A549 (cell line): Measurements from ENCODE around the gene EBLN2. TPM values are rescaled to one million over a fixed set of nuclear protein-coding genes. Genes with fewer than 3 reads are reported as not detected.

Source experiments
- ATAC-seq, 2 experiments: fragments of 200-7000 bp in 1 of 2; fragments of >200 bp in 1 of 2; cut with Nextera tagmentation in 1 of 2; cut with Tn5 transposase in 1 of 2; 3 replicates each; pipeline versions ENCODE4 v1.8.0 to v1.9.1; 2018 to 2020; ENCODE audit warnings: mild to moderate bottlenecking in 1 of 2, moderate library complexity in 1 of 2
- CTCF ChIA-PET: fragments of 300-600 bp; sonication (Branson Sonifier 250); formaldehyde crosslinking; extraction: SDS; loops from one replicate; lab custom pipeline; 2021; ENCODE audit warnings: antibody characterized with exemption, inconsistent platforms; lab: Yijun Ruan, JAX
- POLR2A ChIA-PET: fragments of 350-600 bp; formaldehyde crosslinking; extraction: SDS; loops from one replicate; lab custom pipeline; 2021; ENCODE audit warnings: antibody characterized with exemption, inconsistent platforms; lab: Yijun Ruan, JAX
- DNase-seq, 2 experiments: peaks; one replicate each; pipeline versions ENCODE4 v3.0.0 to v3.0.0-alpha.2; 2011 to 2016; ENCODE audit warnings: low read depth in 1 of 2, low spot score in 1 of 2
- FAIRE-seq: peaks from 2 replicates; lab custom pipeline; 2011; peaks lifted over from hg19 to GRCh38; lab: Jason Lieb, UNC
- H3K27ac ChIP-seq, 2 experiments: fragments of >200 bp; sonication (Bioruptor Twin); formaldehyde crosslinking; 3 replicates each; pipeline ENCODE4 v1.5.1; 2016 to 2017
- H3K4me1 ChIP-seq: fragments of >200 bp; sonication (Bioruptor Twin); formaldehyde crosslinking; 3 replicates; pipeline ENCODE4 v1.6.1; 2016
- H3K4me2 ChIP-seq: fragments of >200 bp; sonication (Bioruptor Twin); formaldehyde crosslinking; 3 replicates; pipeline ENCODE4 v1.6.1; 2016
- H3K4me3 ChIP-seq: fragments of >200 bp; sonication (Bioruptor Twin); formaldehyde crosslinking; 3 replicates; pipeline ENCODE4 v1.5.1; 2016
- H3K9me3 ChIP-seq: fragments of >200 bp; sonication (Bioruptor Twin); formaldehyde crosslinking; 3 replicates; pipeline ENCODE4 v1.6.1; 2016
- BHLHE40 ChIP-seq: IDR thresholded peaks from 2 replicates; pipeline ENCODE4 v1.6.1; 2012; ENCODE audit warnings: low read depth, low read length, inconsistent platforms
- CBX8 ChIP-seq: fragments of 200-600 bp; sonication (generic); IDR thresholded peaks from 2 replicates; pipeline ENCODE4 v1.6.1; 2016
- CEBPB ChIP-seq, 2 experiments: fragments of >200 bp in 1 of 2; sonication (Bioruptor Twin) in 1 of 2; formaldehyde crosslinking in 1 of 2; IDR thresholded peaks; 2 replicates each; pipeline ENCODE4 v1.6.1; 2012 to 2016
- CHD2 ChIP-seq: fragments of 150-350 bp; IDR thresholded peaks from 2 replicates; pipeline ENCODE4 v1.6.1; 2014; ENCODE audit warnings: low read length; ENCODE audit not compliant: partially characterized antibody
- EHF ChIP-seq: fragments of 250-450 bp; sonication (Bioruptor Pico); IDR thresholded peaks from 2 replicates; pipeline ENCODE4 v1.5.0; 2020; ENCODE audit warnings: mild to moderate bottlenecking
- ESRRA ChIP-seq: fragments of 150-350 bp; IDR thresholded peaks from 2 replicates; pipeline ENCODE4 v1.6.1; 2014; ENCODE audit warnings: mild to moderate bottlenecking, low read length, borderline replicate concordance
- FOXS1 ChIP-seq: fragments of 250-450 bp; sonication (Bioruptor Pico); IDR thresholded peaks from 2 replicates; pipeline ENCODE4 v1.5.0; 2020; ENCODE audit warnings: mild to moderate bottlenecking, moderate library complexity
- GATA3 ChIP-seq: IDR thresholded peaks from 2 replicates; pipeline ENCODE4 v1.6.1; 2012; ENCODE audit warnings: borderline replicate concordance
- HDAC2 ChIP-seq: fragments of 200-600 bp; sonication (generic); IDR thresholded peaks from 2 replicates; pipeline ENCODE4 v1.6.1; 2016
- KDM1A ChIP-seq: fragments of 200-600 bp; sonication (generic); IDR thresholded peaks from 2 replicates; pipeline ENCODE4 v1.6.1; 2016; ENCODE audit warnings: low read depth, mild to moderate bottlenecking
- KDM5A ChIP-seq: fragments of 200-600 bp; sonication (generic); IDR thresholded peaks from 2 replicates; pipeline ENCODE4 v1.6.1; 2016; ENCODE audit warnings: antibody characterized with exemption, mild to moderate bottlenecking
- MAFK ChIP-seq: fragments of 450-650 bp; IDR thresholded peaks from 2 replicates; pipeline ENCODE4 v1.6.1; 2014; ENCODE audit not compliant: partially characterized antibody
- NFE2L2 ChIP-seq: fragments of 150-350 bp; conservative IDR thresholded peaks from 2 replicates; pipeline ENCODE4 v1.6.1; 2014; ENCODE audit warnings: low read length
- NR3C1 ChIP-seq: fragments of >200 bp; sonication (Bioruptor Twin); formaldehyde crosslinking; IDR thresholded peaks from 3 replicates; pipeline ENCODE4 v1.6.1; 2017
- PHF8 ChIP-seq: fragments of 200-600 bp; sonication (generic); IDR thresholded peaks from 2 replicates; pipeline ENCODE4 v1.6.1; 2016; ENCODE audit warnings: low read depth, mild to moderate bottlenecking, antibody characterized with exemption, moderate library complexity, borderline replicate concordance
- POLR2A ChIP-seq: IDR thresholded peaks from 2 replicates; pipeline ENCODE4 v1.6.1; 2012; ENCODE audit warnings: mild to moderate bottlenecking, low read length
- POLR2AphosphoS2 ChIP-seq: conservative IDR thresholded peaks from 2 replicates; pipeline ENCODE4 v1.6.1; 2012; ENCODE audit warnings: low read length, improper control_type of control experiment, inconsistent platforms
- RAD21 ChIP-seq, 2 experiments: fragments of >200 bp in 1 of 2; sonication (Bioruptor Twin) in 1 of 2; formaldehyde crosslinking in 1 of 2; IDR thresholded peaks in 1 of 2; conservative IDR thresholded peaks in 1 of 2; 2 replicates in 1 of 2; 3 replicates in 1 of 2; pipeline ENCODE4 v1.6.1; 2012 to 2018; ENCODE audit warnings: inconsistent platforms in 1 of 2
- ZNF302 ChIP-seq: fragments of 250-450 bp; sonication (Bioruptor Pico); IDR thresholded peaks from 2 replicates; pipeline ENCODE4 v1.9.0; 2021; ENCODE audit warnings: inconsistent platforms, mild to moderate bottlenecking, moderate library complexity
- WGBS: methylation state at CpG from one replicate; pipeline ENCODE4 v1.1.6; 2017; ENCODE audit errors: missing lambda C conversion rate; 5-methylcytosine and 5-hydroxymethylcytosine counted together
- polyA plus RNA-seq, 4 experiments: library from polyadenylated mRNA; depleted of rRNA in 3 of 4; stranded (reverse); fragments of >200 nt; fragmentation: RNase III in 1 of 4; extraction: RNeasy Plus Mini Kit Qiagen cat#74134 plus additional on column Dnase treatment in 1 of 4; gene quantifications; 2 replicates in 3 of 4; 3 replicates in 1 of 4; pipeline ENCODE4 v1.2.3, GENCODE V29; 2011 to 2017
- TF ChIP-seq, protein P1 (sequence below): fragments of 250-450 bp; sonication (Bioruptor Pico); IDR thresholded peaks from 2 replicates; pipeline ENCODE4 v1.5.0; 2020; ENCODE audit warnings: low read depth, mild to moderate bottlenecking, moderate library complexity
- TF ChIP-seq, protein P2 (sequence below): IDR thresholded peaks from 2 replicates; pipeline ENCODE4 v1.6.1; 2012
- TF ChIP-seq, protein P3 (sequence below): fragments of 200-600 bp; sonication (generic); IDR thresholded peaks from 2 replicates; pipeline ENCODE4 v1.6.1; 2016; ENCODE audit warnings: antibody characterized with exemption, mild to moderate bottlenecking, moderate library complexity

Gene EBLN2
- polyA plus RNA-seq, 2 of the 4 experiments (the other 2 are of a cell fraction), result 1.4 to 4.1 TPM

DNA sequence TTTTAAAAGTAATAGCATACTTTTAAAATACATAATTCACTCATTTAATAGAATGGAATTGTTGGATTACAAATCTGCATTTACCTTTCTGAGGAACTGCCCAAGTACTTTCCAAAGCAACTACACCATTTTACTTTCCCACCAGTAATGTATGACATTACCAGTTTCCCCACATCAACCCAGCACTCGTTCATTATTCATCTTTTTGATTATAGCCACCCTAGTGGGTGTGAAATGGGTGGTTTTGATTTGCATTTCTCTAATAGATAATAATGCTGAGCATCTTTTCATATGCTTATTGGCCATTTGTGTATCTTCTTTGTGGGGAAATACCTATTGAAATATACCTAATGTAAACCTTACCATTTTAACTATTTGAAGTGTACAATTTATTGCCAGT is 18.0 kb upstream of the EBLN2 start:
- TF ChIP-seq EHF (CRISPR knock-in tag) (no peak), PHF8 (no peak), ESRRA (no peak), HDAC2 (no peak), NFE2L2 (no peak), KDM5A (no peak), MAFK (no peak), RAD21 (conservative IDR thresholded peaks at IDR 0.05 in 1 of 2, IDR thresholded peaks at IDR 0.05 in 1 of 2) (no peak), NR3C1 (no peak), ZNF302 (CRISPR knock-in tag) (no peak)
- TF ChIP-seq, protein P1, sequence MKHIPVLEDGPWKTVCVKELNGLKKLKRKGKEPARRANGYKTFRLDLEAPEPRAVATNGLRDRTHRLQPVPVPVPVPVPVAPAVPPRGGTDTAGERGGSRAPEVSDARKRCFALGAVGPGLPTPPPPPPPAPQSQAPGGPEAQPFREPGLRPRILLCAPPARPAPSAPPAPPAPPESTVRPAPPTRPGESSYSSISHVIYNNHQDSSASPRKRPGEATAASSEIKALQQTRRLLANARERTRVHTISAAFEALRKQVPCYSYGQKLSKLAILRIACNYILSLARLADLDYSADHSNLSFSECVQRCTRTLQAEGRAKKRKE, result no peak
- TF ChIP-seq, protein P2, sequence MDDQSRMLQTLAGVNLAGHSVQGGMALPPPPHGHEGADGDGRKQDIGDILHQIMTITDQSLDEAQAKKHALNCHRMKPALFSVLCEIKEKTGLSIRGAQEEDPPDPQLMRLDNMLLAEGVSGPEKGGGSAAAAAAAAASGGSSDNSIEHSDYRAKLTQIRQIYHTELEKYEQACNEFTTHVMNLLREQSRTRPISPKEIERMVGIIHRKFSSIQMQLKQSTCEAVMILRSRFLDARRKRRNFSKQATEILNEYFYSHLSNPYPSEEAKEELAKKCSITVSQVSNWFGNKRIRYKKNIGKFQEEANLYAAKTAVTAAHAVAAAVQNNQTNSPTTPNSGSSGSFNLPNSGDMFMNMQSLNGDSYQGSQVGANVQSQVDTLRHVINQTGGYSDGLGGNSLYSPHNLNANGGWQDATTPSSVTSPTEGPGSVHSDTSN, result no peak
- TF ChIP-seq, protein P3, sequence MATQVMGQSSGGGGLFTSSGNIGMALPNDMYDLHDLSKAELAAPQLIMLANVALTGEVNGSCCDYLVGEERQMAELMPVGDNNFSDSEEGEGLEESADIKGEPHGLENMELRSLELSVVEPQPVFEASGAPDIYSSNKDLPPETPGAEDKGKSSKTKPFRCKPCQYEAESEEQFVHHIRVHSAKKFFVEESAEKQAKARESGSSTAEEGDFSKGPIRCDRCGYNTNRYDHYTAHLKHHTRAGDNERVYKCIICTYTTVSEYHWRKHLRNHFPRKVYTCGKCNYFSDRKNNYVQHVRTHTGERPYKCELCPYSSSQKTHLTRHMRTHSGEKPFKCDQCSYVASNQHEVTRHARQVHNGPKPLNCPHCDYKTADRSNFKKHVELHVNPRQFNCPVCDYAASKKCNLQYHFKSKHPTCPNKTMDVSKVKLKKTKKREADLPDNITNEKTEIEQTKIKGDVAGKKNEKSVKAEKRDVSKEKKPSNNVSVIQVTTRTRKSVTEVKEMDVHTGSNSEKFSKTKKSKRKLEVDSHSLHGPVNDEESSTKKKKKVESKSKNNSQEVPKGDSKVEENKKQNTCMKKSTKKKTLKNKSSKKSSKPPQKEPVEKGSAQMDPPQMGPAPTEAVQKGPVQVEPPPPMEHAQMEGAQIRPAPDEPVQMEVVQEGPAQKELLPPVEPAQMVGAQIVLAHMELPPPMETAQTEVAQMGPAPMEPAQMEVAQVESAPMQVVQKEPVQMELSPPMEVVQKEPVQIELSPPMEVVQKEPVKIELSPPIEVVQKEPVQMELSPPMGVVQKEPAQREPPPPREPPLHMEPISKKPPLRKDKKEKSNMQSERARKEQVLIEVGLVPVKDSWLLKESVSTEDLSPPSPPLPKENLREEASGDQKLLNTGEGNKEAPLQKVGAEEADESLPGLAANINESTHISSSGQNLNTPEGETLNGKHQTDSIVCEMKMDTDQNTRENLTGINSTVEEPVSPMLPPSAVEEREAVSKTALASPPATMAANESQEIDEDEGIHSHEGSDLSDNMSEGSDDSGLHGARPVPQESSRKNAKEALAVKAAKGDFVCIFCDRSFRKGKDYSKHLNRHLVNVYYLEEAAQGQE, result no peak
- no peaks in the 10 kb centered on the region for H3K9me3 ChIP-seq
- ATAC-seq, result no peak
- peaks cover 6% of the 10 kb centered on the region; the same call in 1 of the 3 replicates for H3K4me1 ChIP-seq
- no peak for DNase-seq
- FAIRE-seq, result no peak
- no peak overlapping the region for H3K27ac ChIP-seq
- CTCF ChIA-PET, result interaction anchor here (1.2 kb wide), 1 partner anchor 10 kb away, joined by 3 read pairs; no protein-coding TSS in a partner anchor
- WGBS, result 86% methylated on average over 1 of the region's 1 CpG
- POLR2A ChIA-PET, result interaction anchor here (0.6 kb wide), 1 partner anchor 9 kb away, joined by 3 read pairs; no protein-coding TSS in a partner anchor
- H3K4me2 ChIP-seq, result no peak overlapping the region
- H3K4me3 ChIP-seq, result no peak overlapping the region

DNA sequence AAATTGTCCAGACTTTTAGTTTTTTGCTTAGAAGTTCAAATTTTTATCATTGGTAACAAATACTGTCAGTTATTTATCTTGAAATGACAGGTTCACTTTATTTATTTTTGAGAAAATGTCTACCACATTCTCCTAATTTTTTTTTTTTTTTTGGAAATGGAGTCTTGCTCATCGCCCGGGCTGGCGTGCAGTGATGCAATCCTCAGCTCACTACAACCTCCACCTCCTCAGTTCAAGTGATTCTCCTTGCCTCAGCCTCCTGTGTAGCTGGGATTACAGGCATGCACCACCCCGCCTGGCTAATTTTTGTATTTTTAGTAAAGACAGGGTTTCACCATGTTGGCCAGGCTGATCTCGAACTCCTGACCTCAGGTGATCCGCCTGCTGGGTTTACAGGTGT is 16.1 kb upstream of the EBLN2 start:
- Histone ChIP-seq H3K9me3 (no peaks in the 10 kb centered on the region), H3K27ac (no peak overlapping the region), H3K4me2 (no peak overlapping the region), H3K4me3 (no peak overlapping the region), H3K4me1 (0 out of 3 replicates have a peak, but pooled peaks cover 6% of the 10 kb centered on the region)
- ChIA-PET CTCF (interaction anchor here (1.2 to 3.7 kb wide), 3 partner anchors 11 to 195 kb away, joined by 4 to 16 read pairs (median 4); no protein-coding TSS in a partner anchor), POLR2A (no interaction called here)
- TF ChIP-seq FOXS1 (CRISPR knock-in tag), result no peak
- TF ChIP-seq KDM1A, result no peak
- TF ChIP-seq CEBPB (IDR thresholded peaks at IDR 0.05), result no peak
- no peak for TF ChIP-seq BHLHE40
- TF ChIP-seq GATA3, result no peak
- WGBS, result 90% methylated on average over 6 of the region's 6 CpGs
- ATAC-seq (no peak), FAIRE-seq (no peak), DNase-seq (no peak)

DNA sequence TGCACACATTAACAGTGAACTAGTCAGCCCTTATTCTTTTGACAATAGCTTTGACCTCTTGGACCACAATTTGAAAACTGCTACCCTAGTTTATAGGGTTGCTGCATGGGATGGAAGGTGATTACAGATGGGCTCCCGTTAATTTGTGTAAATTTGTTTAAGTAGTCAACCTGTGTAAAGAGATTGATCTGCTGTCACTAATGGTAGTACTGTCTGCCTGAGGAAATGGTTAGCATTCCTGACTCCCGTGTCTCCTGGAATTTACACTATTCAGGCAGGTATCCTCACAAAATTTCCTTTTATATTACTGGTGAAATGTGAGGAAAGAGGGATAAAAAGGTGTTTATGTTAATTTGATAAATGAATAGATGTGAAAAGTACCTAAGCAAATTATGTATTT is 15.3 kb upstream of the EBLN2 start:
- no peak for FAIRE-seq
- 57% methylated on average over 2 of the region's 2 CpGs for WGBS
- 0 out of 3 replicates have a peak, but pooled peaks cover 6% of the 10 kb centered on the region for H3K4me1 ChIP-seq
- no peak for TF ChIP-seq POLR2A
- TF ChIP-seq, protein P2, result no peak
- no peak for TF ChIP-seq CHD2
- no peak for TF ChIP-seq POLR2AphosphoS2
- no peak for TF ChIP-seq CBX8
- CTCF ChIA-PET, result interaction anchor here (1.6 to 3.7 kb wide), 2 partner anchors 10 to 195 kb away, joined by 4 to 16 read pairs; no protein-coding TSS in a partner anchor
- no peak overlapping the region for H3K27ac ChIP-seq
- no peak for DNase-seq
- H3K9me3 ChIP-seq, result no peaks in the 10 kb centered on the region
- no peak overlapping the region for H3K4me2 ChIP-seq
- no peak overlapping the region for H3K4me3 ChIP-seq
- POLR2A ChIA-PET, result no interaction called here
- ATAC-seq, result no peak
